OCI-LY7 (cell line): Measurements from ENCODE around the gene ATG4A. TPM values are rescaled to one million over a fixed set of nuclear protein-coding genes. Genes with fewer than 3 reads are reported as not detected.

Experiments used
- BruUV-seq: library from RNA; stranded (reverse); fragments of 400-500 nt; replicated peaks from 2 replicates; lab custom pipeline; 2021; lab: Mats Ljungman, UMichigan
- CTCF ChIA-PET: fragments of 300-600 bp; sonication (Branson Sonifier 250); formaldehyde crosslinking; loops from one replicate; lab custom pipeline; 2022; ENCODE audit warnings: antibody characterized with exemption; ENCODE audit not compliant: unreplicated experiment; lab: Charles Lee
- POLR2A ChIA-PET: fragments of 300-600 bp; sonication (Branson Sonifier 250); formaldehyde crosslinking; loops from one replicate; lab custom pipeline; 2022; ENCODE audit warnings: antibody characterized with exemption; lab: Charles Lee
- DNase-seq: peaks from one replicate; pipeline ENCODE4 v3.0.0-alpha.2; 2015; ENCODE audit warnings: low spot score
- H2AFZ ChIP-seq: fragments of 200-600 bp; sonication (generic), shearing (Covaris generic); 2 replicates; pipeline ENCODE4 v1.6.1; 2014; ENCODE audit warnings: mild to moderate bottlenecking, antibody characterized with exemption, low read length, moderate library complexity
- H3K27ac ChIP-seq: fragments of 200-600 bp; sonication (generic); 2 replicates; pipeline ENCODE4 v1.5.1; 2014; ENCODE audit warnings: mixed run types, low read depth, mild to moderate bottlenecking, moderate library complexity, low read length, inconsistent platforms; ENCODE audit not compliant: poor library complexity, severe bottlenecking
- H3K36me3 ChIP-seq: fragments of 200-600 bp; sonication (generic); 2 replicates; pipeline ENCODE4 v1.6.1; 2014; ENCODE audit warnings: mild to moderate bottlenecking, antibody characterized with exemption, low read length, moderate library complexity, mixed read lengths; ENCODE audit not compliant: insufficient read depth
- H3K4me1 ChIP-seq: fragments of 200-600 bp; sonication (generic); 2 replicates; pipeline ENCODE4 v1.5.1; 2014; ENCODE audit warnings: mild to moderate bottlenecking, low read length; ENCODE audit not compliant: insufficient read depth, poor library complexity, severe bottlenecking
- H3K4me2 ChIP-seq: fragments of 200-600 bp; sonication (generic); 2 replicates; pipeline ENCODE4 v1.6.1; 2014; ENCODE audit warnings: mild to moderate bottlenecking, low read length
- H3K4me3 ChIP-seq: fragments of 200-600 bp; sonication (generic); 2 replicates; pipeline ENCODE4 v1.5.1; 2014; ENCODE audit warnings: mild to moderate bottlenecking, low read depth, low read length; ENCODE audit not compliant: poor library complexity, severe bottlenecking
- H3K79me2 ChIP-seq: fragments of 200-600 bp; sonication (generic); 2 replicates; pipeline ENCODE4 v1.6.1; 2016; ENCODE audit warnings: low read depth, mild to moderate bottlenecking, low read length, moderate library complexity, mixed read lengths; ENCODE audit not compliant: insufficient read depth
- H3K9me2 ChIP-seq: fragments of 200-600 bp; sonication (generic); 2 replicates; pipeline ENCODE4 v1.6.1; 2016; ENCODE audit warnings: mild to moderate bottlenecking, low read length, mixed read lengths; ENCODE audit not compliant: insufficient read depth
- H3K9me3 ChIP-seq: fragments of 200-600 bp; sonication (generic); 2 replicates; pipeline ENCODE4 v1.6.1; 2014; ENCODE audit warnings: mild to moderate bottlenecking, mixed run types, low read length, mixed read lengths
- H4K20me1 ChIP-seq: fragments of 200-600 bp; sonication (generic); 2 replicates; pipeline ENCODE4 v1.6.1; 2014; ENCODE audit warnings: mild to moderate bottlenecking, antibody characterized with exemption, low read length, moderate library complexity, mixed read lengths; ENCODE audit not compliant: insufficient read depth
- CTCF ChIP-seq: fragments of 200-600 bp; sonication (generic); conservative IDR thresholded peaks from 2 replicates; pipeline ENCODE4 v1.5.1; 2014; ENCODE audit warnings: mild to moderate bottlenecking, antibody characterized with exemption, low read length, moderate library complexity, mixed read lengths
- EZH2phosphoT487 ChIP-seq: fragments of 200-600 bp; sonication (generic); IDR thresholded peaks from 2 replicates; pipeline ENCODE4 v1.6.1; 2018; ENCODE audit warnings: low read depth, borderline replicate concordance, mild to moderate bottlenecking, mixed run types, antibody characterized with exemption, low read length, moderate library complexity, mixed read lengths
- intact Hi-C: fragments of 100-400 bp; cut with micrococcal nuclease; formaldehyde crosslinking; loops from one replicate; pipeline ENCODE4 v1.10.0; 2022; ENCODE audit not compliant: unreplicated experiment
- total RNA-seq, 2 experiments: library from RNA; depleted of rRNA in 1 of 2; stranded (reverse); fragments of >200 nt in 1 of 2; shearing (Covaris generic) in 1 of 2; gene quantifications; 2 replicates each; pipeline ENCODE4 v1.2.3, GENCODE V29; 2014 to 2022

ATG4A gene
- total RNA-seq, 2 experiments from 2014 or later, result 9.9 to 14.7 TPM

GRCh38 chrX:108138814-108139702 is 47.5 kb downstream of the ATG4A start:
- intact Hi-C loops, result loop anchor here (10.0 kb wide), 1 partner anchor 114 kb away; no protein-coding TSS in a partner anchor
- no peak overlapping the region for H2AFZ ChIP-seq
- H3K4me2 ChIP-seq, result no peak overlapping the region
- peak; percentile 73 for TF ChIP-seq CTCF
- TF ChIP-seq EZH2phosphoT487, result no peak
- H3K79me2 ChIP-seq, result no peaks in the 10 kb centered on the region
- peaks cover 4% of the 10 kb centered on the region; the same call in 1 of the 2 replicates for H3K36me3 ChIP-seq
- no peak overlapping the region for H3K27ac ChIP-seq
- ChIA-PET CTCF (no interaction called here), POLR2A (no interaction called here)
- peak; percentile 11 for DNase-seq
- no peaks in the 10 kb centered on the region for H4K20me1 ChIP-seq
- H3K4me3 ChIP-seq, result no peak overlapping the region
- BruUV-seq, result no TSS peak
- H3K4me1 ChIP-seq, result no peaks in the 10 kb centered on the region
- no peaks in the 10 kb centered on the region for H3K9me3 ChIP-seq
- no peaks in the 10 kb centered on the region for H3K9me2 ChIP-seq

GRCh38 chrX:108148524-108148923 is 56.9 kb downstream of the ATG4A start:
- CTCF ChIA-PET, result no interaction called here
- DNase-seq, result no peak

More at GRCh38 chrX:108148524-108148923, 56.9 kb downstream of the ATG4A start:
- TF ChIP-seq CTCF (no peak), EZH2phosphoT487 (no peak)
- no peak overlapping the region for H3K27ac ChIP-seq
- H3K9me3 ChIP-seq, result no peaks in the 10 kb centered on the region
- no peaks in the 10 kb centered on the region for H3K36me3 ChIP-seq
- no peak overlapping the region for H2AFZ ChIP-seq
- H4K20me1 ChIP-seq, result no peaks in the 10 kb centered on the region
- POLR2A ChIA-PET, result no interaction called here
- H3K4me3 ChIP-seq, result no peak overlapping the region
- no peaks in the 10 kb centered on the region for H3K9me2 ChIP-seq
- H3K4me1 ChIP-seq, result no peaks in the 10 kb centered on the region
- no TSS peak for BruUV-seq
- no peak overlapping the region for H3K4me2 ChIP-seq
- no peaks in the 10 kb centered on the region for H3K79me2 ChIP-seq
- intact Hi-C loops, result no loop called here
